Right ventricle myocardium inferior (tissue), 1 donor: Measurements from ENCODE around the gene GC. TPM values are rescaled to one million over a fixed set of nuclear protein-coding genes. Genes with fewer than 3 reads are reported as not detected.
"Not testable (repeated sequence)": the region's sequence is repeated elsewhere in the genome, so short reads cannot be mapped to it uniquely, and the experiment has no call there.

Experiments
- ATAC-seq: fragments of 200-7000 bp; cut with Tn5 transposase; one replicate; pipeline ENCODE4 v1.9.1; 2020; ENCODE audit warnings: mild to moderate bottlenecking, moderate library complexity
- DNase-seq: peaks from one replicate; pipeline ENCODE4 v3.0.0; 2021; ENCODE audit errors: missing footprints
- intact Hi-C: fragments of 100-400 bp; cut with DNase I; formaldehyde crosslinking; loops from one replicate; pipeline ENCODE4 v1.11.0; 2022
- total RNA-seq: library from RNA; stranded (reverse); fragmentation: NEBNext Ultra II Directional; extraction: Animal tissue kit (Norgen Biotek cat#: 25700); gene quantifications from one replicate; pipeline ENCODE4 v1.2.1, GENCODE V29; 2021
- donor health status: DM: no; HTN: yes; CAD: no; lungs with severe emphysema.

Gene GC
- total RNA-seq, 1 donor from 2014 or later = not detected

DNA sequence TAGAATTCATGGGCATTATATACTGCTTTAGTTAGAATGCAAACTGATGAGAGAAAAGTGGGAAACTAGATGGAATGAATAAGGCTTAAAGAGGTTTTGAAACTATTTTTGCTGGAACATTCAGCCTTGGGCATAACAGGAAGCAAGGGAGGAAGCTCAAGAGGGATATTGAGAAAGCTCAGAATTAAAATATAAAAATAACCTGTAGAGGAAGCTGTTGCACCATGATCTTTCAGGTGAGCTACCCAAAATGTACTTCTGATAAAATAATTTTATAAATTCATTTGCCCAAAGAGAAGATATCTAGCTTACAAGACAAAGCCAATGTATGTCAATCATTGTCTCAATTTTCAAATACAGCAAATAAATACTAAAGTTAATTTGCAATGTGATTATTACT lies 11.3 kb downstream of the GC start:
- intact Hi-C loops = no loop called here
- no peak for DNase-seq
- ATAC-seq = no peak

DNA sequence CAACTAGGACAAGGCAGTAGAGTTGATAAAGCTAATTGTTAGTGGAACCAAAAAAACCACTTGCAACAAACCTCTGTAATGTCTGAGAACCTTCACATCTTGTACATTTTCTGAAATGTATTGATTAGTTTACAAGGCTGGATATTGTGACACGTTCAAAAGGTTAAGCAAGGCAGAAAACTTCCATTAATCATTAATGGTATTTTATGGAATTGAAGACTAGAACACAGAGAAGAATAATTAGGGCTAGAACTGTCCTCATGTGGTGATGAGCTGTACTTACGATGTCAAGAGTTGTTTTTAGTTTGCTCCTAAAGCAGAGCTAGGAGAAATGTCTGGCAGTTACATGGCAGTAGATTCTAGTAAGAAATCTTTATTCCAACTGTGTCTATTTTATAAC lies 12.3 kb downstream of the GC start:
- DNase-seq (no peak), ATAC-seq (no peak)
- intact Hi-C loops = no loop called here

DNA sequence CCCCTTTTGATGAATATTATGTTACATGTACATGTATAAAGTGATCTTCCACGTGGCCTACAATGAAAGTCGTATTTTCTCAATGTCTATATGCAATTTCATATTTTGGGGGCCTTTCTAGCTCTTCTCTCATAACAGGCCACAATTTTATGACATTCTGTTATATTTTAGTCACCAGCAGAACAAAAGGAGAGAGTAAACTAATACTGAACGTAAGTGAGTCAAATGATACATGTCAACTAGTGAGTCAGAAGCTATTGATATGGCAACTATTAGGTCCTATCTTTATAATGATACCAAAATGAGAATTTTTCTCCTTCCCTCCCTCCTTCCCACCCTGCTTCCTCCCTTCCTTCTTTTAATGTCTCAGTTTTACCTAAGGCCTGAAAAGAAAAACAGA lies 14.4 kb downstream of the GC start:
- intact Hi-C loops = no loop called here
- ATAC-seq = no peak
- no peak for DNase-seq

DNA sequence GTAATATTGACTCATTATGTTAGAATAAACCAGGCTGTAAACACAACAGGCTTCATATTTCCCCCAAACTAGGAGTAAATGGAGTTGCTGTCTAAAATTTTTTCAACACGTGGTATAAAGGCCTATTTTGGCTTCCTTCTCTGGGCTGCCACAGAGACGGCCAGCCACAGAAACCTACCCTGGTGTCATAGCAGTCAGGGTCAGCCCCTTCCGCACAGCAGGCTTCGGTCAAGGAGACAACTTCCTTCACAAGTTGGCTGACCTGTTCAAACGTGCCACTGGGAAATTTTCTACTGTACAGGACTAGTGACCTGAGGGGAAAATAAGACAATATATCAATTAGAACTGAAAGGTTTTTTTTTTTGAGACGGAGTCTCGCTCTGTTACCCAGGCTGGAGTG lies 15.8 kb downstream of the GC start:
- DNase-seq (no peak), ATAC-seq (no peak)
- intact Hi-C loops = no loop called here

DNA sequence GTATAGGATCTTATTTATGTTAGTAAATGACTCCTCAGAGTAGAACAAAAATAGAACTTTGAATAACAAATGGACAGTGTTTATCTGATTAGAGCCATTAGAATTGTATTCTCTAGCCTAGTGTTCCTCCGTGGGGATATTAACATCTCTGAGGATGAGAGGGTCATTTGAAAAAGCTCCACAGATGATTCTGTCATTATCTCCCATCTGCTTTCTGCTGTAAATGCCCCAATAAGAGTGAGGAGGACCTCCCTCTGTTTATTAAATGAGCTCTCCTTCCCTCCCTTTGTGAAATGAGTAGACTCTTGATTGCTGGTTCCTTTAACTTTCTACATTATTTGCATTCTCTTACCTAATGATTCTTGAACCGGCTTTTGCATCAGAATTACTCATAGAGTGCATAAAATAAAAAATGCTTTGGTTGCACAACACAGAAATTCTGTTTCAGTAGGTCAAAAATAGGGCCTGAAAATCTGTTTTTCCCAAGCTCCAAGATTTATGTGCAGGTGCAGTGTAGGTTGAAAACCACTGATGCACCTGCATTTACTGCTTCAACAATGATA lies 18.0 kb downstream of the GC start:
- intact Hi-C loops = no loop called here
- no peak for ATAC-seq

DNA sequence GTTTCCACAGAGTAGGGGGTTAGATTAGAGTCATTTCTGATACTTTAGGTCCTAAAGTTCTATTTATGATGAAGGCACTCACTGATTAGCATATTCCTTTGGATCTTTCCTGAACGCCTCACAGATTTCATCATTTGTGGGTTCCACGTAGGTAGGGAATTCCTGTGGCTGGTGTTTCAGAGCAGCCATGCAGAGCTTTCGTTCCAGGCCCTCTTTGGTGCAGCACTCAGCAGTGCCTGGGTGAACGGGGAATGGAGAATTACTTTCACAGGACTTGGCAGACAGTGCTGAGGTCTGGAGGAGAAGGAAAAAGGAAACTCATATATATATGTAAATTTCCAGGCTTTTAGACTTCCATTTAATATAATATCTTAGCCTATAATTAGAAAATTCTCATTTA lies 18.5 kb downstream of the GC start:
- DNase-seq (no peak), ATAC-seq (no peak)
- intact Hi-C loops = no loop called here

More for the DNA sequence above, 18.0 kb downstream of the GC start:
- no peak for DNase-seq

DNA sequence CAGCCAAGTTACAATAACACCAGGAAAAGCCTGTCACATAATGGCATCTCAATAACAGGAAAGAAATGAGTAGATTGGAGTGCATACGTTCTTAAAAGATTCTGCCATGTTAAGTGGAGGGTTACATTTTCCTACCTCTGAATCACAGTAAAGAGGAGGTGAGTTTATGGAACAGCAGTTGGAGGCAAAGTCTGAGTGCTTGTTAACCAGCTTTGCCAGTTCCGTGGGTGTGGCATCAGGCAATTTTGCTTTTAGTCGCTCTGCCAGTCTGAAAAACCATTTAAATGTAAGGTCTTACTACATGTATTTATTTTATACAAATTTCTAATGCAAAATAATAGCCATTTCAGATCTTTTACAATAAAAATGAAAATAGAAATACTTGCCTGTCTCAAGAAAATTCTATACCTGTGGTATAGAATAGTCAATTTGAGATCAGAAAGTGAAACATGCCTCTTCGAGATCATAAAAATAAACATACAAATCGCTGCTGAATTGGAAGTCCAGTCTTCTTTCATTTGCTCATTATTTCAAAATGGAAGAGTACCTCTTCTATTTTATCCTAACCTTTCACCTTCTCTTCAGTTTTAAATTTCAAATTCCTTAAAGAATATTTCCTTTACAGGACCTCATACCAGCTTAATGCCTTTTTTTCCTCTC lies 31.4 kb downstream of the GC start:
- DNase-seq (no peak), ATAC-seq (no peak)
- intact Hi-C loops = no loop called here

DNA sequence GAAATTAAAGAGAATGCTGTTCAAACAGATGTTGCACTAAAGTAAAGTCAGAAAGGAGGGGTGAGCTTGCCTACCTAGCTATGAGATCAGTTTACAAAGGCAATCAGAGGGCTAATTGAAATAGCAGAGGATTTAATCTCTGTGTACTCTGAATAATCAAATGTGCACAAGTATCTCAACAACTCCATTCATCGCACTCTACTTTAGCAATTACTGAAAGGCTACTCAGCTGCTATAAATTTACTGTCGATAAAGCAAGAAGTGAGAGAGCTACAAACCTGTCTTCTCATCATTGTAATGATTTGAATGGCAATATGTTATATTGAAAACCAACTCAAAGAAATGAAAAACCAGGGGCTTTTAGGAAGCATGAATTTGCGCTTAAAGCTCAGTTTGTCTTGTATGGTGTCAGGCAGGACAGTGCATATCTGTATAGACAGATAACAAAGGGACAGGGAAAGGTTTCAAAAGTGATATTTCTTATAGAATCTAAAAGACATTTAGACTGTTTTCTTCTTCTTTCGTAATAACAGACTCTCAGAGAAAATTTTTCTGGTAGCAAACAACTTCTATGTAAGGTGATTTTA lies 34.8 kb downstream of the GC start:
- no peak for DNase-seq
- no peak for ATAC-seq
- intact Hi-C loops = no loop called here

DNA sequence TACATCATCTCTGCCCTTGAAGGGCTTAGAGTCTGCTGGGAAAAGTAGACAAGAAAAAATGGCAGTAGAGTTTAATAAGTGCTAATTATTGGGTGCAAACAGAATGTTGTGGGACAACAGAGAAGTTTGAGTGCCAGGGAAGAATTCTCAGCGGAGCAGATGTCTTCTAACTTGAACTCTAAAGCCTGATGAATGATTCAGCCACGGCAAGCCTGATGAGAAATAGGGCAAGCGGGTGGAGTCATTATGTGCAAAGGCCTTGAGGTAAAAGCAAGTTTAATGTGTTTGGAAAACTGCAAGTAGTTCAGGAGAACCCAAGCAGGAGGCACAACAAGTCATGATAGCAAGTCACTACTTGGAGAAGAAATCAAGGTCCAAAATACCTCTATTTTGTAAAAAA lies 37.5 kb downstream of the GC start:
- intact Hi-C loops = no loop called here
- DNase-seq (no peak), ATAC-seq (no peak)

DNA sequence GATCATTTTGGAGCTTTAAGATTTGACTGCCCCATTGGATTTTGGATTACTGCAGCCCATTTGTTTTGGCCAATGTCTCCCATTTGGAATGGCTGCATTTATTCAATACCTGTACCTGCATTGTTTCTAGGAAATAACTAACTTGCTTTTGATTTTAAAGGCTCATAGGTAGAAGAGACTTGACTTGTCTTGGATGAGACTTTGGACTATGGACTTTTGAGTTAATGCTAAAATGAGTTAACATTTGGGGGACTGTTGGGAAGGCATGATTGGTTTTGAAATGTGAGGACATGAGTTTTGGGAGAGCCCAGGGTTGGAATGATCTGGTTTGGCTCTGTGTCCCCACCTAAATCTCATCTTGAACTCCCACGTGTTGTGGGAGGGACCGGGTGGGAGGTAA lies 45.1 kb downstream of the GC start:
- DNase-seq, ATAC-seq: not testable (repeated sequence)
- intact Hi-C loops = loop anchor here (10.0 kb wide), 1 partner anchor 206 kb away; no protein-coding TSS in a partner anchor

DNA sequence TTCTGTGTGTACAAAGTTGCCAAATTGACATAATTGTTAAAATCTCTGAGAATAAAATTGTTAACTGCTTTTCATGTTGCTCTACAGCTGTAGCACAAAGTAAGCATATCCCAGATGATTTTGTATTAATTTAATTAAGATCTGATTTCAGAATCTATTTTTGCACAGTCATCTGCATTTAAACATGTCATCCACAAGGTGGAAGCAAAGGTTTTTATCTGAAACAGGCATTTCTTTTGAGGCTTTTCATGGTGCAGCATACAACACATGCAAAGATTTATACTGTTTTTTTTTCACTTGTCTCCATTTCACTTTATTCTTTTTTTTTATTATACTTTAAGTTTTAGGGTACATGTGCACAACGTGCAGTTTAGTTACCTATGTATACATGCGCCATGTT lies 51.2 kb downstream of the GC start:
- ATAC-seq = no peak
- no peak for DNase-seq
- intact Hi-C loops = loop anchor here (10.0 kb wide), 1 partner anchor 212 kb away; no protein-coding TSS in a partner anchor

DNA sequence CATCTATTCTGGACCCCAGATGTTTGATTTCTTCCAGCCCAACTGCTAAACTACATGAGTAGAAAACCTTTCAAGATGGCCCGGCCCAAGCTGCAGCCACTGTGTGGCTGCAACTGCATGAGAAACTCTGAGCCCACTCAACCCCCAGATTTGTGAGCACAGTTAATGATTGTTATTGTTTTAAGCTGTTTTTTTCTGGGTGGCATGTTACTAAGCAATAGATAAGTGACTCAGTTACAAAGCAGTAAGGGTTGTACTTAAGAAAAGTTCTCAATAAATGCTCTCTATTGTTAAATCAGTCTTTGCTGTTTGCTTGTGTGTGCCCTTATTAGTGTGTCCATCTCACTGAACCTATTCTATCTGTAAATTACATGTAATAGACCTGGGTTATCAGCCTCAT lies 51.8 kb downstream of the GC start:
- intact Hi-C loops = loop anchor here (10.0 kb wide), 1 partner anchor 213 kb away; no protein-coding TSS in a partner anchor
- DNase-seq = no peak
- ATAC-seq = no peak

DNA sequence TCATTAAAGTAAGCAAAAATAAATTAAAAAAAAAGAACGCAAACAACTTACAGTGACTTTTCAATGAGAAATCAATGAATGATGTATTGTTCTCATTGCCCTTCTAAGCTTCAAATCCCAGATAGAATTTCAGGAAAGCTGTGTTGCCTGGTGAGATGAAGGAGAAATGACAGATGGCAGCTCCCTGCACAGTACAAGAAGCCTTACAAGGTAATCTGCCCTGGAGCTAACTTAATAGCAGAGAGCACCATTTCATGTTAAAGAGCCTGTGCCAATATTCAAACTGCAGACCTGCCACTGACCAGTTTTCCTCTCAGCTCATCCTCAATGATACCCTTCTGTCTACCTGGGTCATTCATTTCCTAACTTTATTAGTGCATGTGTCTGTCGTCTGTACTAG lies 54.0 kb downstream of the GC start:
- DNase-seq (no peak), ATAC-seq (no peak)
- intact Hi-C loops = loop anchor here (10.0 kb wide), 1 partner anchor 215 kb away; no protein-coding TSS in a partner anchor

DNA sequence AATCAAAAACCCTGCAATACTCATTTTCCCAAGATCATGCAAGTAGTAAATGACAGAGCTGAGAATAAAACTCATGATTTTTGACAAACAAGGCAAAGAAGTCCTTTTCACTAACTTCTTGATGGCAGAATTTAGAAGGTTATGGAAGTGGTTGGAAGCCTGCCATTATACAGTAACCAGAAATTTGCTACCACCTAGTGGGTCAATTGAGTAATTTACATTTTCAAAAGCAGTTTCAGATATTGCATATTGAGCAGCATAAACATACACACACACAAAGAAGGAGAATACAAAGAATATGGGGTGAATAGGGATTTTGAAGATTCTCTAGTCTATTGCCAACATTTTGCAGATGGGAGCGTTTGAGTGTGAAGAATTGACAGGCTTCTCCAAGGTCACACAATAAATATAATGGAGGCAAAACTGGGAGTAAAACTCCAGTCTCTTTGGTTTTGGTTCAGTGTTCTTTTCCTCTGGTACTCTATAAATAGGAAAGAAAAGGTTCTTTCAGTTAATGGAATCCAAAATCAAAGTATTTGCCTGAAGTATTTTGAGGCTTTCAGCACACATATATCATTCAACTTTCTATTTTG lies 70.2 kb downstream of the GC start:
- intact Hi-C loops = loop anchor here (10.0 kb wide), 2 partner anchors 659 to 1059 kb away; no protein-coding TSS in a partner anchor
- no peak for ATAC-seq
- DNase-seq = no peak

DNA sequence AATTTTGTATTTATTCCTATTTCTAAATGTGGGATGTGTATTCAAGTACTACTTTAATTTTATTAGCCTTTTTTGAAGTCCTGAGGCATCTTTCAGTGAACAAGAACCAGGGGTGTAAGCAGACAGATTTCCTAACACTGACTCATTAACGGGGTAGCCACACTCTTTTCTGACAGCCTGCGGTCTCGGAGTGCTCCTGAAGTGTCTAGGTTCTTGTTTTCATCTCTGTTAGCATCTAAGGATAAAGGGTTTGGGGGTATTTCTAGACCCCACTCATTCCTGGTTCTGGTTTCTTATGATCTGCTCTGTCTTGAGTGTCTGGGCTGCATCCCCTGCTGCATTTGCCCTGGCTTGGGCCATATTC lies 71.9 kb downstream of the GC start:
- intact Hi-C loops = loop anchor here (10.0 kb wide), 2 partner anchors 657 to 1057 kb away; no protein-coding TSS in a partner anchor
- no peak for ATAC-seq
- DNase-seq = no peak

DNA sequence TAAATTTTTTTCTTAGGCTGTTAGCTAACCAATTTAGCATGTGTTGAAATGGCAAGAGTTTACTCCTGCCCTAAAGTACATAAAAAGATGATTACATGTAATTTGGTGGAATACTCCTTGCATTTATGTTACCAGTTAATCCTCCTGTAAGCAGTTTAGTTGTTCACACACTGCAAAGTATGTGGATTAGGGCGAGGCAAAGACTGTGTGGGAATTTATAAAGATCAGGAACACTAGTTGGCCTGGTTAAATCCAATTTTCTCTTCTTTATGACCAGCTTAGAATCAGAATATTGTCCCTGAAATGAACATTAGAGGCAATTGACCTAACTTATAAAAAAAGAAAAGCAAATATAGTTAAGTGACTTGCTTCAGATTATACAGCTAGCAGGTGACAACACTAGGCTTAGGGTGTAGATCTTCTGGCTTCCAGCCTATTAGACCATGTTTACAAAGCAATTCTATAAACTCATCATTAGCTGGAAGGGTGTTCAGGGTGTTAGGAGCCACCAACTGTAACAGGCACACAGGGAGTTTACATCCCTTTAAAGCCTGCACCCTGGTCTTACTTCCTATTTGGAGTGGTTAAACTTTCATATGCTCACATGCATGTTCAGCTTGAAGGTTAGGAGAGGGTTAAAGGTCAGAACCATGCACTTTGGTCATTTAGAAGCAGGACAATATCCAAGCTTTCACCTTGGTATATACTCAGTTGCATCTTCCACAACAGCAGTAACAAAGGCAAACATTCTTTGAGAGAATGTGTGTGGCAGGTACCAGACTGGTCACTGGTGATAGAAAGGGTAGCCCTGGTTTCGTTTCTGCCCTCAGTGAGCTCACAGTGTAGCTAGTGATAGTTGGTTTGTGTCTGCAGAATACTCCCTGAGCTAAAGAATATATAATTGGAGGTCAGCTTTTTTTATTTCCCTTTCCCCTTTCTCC lies 72.6 kb downstream of the GC start:
- intact Hi-C loops = loop anchor here (10.0 kb wide), 2 partner anchors 657 to 1057 kb away; no protein-coding TSS in a partner anchor
- no peak for DNase-seq
- no peak for ATAC-seq

DNA sequence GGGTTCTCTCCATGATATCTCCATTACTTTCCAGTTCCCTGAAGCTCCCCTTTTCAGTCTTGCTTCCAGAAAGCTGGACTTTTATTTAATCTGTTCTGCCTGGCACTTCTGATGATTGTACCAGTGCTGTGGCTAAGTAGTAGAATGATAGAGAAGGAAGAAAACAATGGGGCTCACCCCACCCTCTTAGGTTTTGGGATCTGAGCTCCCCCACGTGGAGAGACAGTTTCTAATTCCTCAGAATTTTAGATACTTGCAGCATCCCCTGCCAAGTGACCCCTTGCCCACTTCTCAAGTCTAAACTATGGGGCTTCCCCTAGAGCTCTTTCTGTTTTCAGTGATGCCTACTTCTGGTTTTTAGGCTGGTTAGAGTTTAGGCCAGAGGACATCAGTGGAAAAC lies 73.9 kb downstream of the GC start:
- DNase-seq (no peak), ATAC-seq (no peak)
- intact Hi-C loops = loop anchor here (10.0 kb wide), 2 partner anchors 655 to 1055 kb away; no protein-coding TSS in a partner anchor

DNA sequence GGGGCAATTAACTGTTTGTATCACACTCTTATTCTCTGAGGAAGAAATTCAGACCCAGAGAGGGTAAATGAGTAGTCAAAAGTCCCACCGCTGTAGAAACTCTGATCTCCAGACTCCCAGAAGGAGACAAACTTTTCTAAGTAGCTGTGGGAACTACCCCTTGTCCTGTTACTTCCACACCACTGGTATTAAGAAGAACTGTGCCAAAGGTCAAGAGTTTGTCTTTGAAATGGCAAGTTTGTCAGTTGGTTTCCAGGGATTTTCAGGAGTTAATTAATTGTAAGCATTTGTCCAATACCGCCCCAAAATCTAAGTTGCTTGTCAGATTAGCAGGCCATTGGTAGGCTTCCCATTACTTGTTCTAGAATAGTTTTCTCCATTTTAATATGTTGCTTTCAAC lies 85.7 kb downstream of the GC start:
- intact Hi-C loops = no loop called here
- DNase-seq (no peak), ATAC-seq (no peak)

DNA sequence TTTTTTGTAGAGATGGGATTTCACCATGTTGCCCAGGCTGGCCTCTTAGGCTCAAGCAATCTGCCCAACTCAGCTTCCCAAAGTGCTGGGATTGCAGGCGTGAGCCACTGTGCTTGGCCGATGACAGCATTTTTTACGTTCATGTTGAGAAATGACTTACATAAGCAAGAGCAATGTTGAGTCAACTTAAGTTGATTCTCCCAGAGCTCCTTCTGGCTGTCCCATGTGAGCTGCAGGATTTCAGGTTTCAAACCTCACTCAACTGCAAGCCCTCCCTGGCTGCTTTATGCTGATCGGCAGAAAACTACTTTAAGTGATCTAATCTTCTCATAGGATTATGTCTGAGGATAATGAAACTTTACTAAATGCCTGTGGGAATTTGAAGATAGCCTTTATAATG lies 86.8 kb downstream of the GC start:
- DNase-seq = no peak
- ATAC-seq = no peak
- intact Hi-C loops = no loop called here
